ENCODE data around the gene ZNF32.
"Not testable (repeated sequence)": the region's sequence is repeated elsewhere in the genome, so short reads cannot be mapped to it uniquely, and the experiment has no call there.

Gene ZNF32

DNA sequence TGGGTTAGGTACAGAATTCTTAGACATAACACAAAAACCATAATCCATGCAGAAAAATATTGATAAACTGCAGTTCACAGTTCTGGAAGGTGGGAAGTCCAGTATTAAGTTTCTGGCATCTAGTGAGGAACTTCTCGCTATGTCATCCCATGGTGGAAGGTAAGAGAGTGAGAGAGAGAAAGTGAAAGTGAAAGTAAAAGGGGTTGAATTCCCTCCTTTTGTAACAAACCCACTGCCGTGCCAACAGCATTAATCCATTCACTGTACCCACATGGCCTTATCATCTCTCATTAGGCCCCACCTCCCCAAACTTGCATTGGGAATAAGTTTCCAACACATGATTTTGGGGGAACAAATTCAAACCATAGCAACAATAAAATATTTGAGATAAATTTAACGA, 25.3 kb downstream of the ZNF32 start:
- DNase-seq = no peak

DNA sequence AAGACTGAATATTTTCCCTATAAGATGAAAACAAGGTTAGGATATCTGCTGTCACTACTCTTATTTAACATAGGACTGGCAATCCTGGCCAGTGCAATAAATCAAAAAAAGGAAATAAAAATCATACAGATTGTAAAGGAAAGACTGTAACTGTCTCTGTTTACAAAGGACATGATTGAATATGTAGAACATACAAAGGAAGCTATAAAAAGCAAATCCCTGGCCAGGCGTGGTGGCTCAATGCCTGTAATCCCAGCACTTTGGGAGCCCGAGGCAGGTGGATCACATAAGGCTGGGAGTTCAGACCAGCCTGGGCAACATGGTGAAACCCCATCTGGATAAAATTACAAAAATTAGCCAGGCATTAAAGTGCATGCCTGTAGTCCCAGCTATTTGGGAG, 26.6 kb downstream of the ZNF32 start:
- DNase-seq = no peak

DNA sequence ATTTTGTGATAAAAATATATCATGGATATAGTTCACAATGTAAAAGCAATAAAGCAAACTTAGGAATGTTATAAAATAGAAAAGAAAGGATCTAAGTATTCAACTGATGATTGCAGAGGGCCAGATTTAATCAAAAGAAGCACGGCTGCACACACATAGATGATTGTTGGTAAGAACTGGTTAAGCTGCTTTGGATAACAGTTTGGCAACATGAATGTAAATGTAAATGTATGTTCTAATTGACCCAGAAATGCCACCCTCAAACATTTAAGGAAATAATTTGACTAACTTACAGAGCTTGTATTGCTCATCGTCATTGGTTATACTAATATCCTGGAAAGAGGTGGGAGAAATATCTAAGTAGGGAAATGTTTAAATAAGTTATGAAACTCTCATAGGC, 29.3 kb downstream of the ZNF32 start:
- no peak for DNase-seq

DNA sequence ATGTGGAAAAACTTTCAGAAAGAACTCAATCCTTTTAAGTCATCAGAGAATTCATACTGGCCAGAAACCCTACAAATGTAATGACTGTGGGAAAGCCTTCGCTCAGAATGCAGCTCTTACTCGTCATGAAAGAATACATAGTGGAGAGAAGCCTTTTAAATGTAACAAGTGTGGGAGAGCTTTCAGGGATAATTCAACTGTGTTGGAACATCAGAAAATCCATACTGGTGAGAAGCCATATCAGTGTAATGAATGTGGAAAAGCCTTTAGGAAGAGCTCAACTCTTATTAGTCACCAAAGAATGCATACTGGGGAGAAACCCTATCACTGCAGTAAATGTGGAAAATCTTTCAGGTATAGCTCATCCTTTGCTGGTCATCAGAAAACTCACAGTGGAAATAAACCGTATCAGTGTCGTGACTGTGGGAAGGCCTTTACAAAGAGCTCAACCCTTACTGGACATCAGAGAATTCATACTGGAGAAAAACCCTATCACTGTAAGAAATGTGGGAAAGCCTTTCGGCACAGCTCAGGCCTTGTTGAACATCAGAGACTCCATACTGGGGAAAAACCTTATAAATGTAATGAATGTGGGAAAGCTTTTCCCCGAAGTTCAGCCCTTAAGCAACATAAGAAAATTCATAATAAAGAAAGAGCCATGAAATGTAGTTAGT, 31.8 kb downstream of the ZNF32 start:
- no peak for DNase-seq

DNA sequence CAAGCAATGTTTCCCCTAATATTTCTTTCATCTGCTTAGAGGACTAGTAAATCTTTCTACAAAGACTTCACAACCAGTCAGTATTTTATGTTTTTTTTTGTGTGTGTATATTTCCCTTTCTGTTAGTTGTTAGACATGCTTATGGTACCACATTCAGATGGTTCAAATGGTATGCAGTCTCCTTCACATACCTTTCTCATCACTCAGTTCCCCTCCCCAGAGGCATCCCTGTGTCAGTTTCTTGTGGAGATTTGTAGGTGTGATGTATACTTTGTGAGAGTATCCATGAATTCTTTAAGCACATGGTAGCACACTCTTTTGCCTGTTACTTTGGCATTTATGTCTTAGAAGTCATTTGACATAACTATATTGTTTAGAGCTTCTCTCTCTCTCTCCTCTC, 38.0 kb downstream of the ZNF32 start:
- DNase-seq = no peak

DNA sequence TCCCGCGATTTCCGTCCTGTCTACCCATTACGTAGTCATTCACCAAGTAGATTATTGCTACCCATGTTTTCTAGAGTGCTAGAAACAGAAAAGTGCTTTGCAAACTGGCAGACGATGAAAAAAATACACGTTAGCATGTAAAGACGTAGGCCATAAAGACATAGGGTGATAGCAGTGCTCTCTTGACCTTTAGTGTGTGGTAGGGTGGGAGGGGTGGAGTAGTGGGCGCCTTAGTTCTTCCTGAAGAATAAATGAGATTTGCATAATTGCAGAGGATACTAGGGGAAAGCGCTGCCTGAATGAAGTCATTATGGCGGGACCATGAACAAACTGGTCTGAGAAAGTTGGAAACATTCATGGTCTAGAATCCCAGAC, 41.5 kb downstream of the ZNF32 start:
- DNase-seq = no peak

DNA sequence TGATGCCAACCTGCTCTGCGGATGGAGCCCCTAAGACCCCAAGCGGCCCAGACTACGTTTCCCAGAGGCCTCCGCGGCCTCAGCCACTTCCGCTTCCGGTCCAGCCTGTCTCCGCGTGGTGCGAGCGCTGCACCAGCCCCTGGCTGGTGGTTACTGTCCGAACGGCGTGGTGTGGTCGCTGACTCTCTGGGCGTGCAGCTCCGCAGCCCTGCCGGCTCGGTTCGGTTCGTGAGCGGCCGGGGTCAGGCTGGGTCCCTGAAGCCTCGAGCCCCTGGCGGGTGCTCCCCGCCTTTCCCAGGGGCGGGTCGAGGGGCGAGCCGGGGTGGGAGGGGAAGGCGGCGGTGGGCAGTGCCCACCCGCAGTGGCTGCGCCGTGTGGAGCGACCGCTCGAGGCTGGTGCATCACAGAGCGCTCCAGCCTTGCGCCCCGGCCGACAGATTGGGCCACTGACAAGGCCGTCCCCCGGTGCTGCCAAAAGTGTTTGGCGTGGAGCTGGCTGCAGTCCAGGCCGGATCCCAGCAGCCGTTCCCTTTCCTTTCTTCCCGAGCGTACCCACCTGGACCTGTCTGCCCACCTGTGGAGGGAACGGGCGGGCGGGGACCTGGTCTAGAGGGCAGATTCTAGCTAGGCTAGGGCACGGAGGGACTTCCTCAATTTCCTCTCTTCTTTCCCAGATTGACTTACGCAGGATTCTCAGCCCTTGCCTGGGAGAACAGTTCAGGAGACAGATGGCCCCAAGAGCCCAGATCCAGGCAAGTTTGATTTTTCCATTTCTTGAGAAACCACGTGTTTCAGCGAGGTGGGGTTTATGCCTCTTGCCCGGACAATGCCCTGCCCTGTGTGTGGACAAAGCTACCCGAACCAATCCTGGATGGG, 42.1 kb downstream of the ZNF32 start, which contains the start of gene ZNF485:
ZNF485 (plus strand) TSS at position 116 of the 876 bp plus-strand sequence; CDS start at position 729, 613 bp downstream.
- DNase-seq = peak in 1 of 2 experiments; percentile 28

DNA sequence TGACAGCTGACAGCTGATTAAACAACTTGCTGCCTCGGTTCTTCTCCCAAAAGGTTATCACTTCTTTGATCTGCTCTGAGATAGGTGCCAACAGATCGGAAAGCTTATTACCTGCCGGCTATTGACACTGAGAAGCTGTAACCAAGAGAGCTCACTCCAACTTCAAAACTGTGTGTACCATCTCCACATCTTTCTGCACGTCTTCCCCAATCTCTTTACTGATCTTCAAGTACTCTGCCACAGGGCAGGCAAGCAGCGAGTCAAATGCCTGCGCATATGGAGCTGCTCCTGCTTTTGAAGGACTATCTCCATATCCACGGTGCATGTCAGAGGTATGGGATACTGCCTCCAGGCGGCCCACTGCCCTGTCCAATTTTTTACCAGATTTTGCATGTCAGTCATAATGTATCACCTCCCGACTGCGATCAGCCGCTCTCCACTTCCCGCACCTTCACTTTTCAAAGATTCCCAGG, 42.8 kb downstream of the ZNF32 start:
- no peak for DNase-seq

DNA sequence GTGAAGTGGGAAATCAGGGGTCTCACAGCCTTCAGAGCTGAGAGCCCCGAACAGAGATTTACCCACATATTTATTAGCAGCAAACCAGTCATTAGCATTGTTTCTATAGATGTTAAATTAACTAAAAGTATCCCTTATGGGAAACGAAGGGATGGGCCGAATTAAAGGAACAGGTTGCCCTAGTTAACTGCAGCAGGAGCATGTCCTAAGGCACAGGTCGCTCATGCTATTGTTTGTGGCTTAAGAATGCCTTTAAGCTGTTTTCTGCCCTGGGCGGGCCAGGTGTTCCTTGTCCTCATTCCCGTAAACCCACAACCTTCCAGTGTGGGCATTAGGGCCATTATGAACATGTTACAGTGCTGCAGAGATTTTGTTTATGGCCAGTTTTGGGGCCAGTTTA, 47.1 kb downstream of the ZNF32 start:
- DNase-seq = not testable (repeated sequence)

DNA sequence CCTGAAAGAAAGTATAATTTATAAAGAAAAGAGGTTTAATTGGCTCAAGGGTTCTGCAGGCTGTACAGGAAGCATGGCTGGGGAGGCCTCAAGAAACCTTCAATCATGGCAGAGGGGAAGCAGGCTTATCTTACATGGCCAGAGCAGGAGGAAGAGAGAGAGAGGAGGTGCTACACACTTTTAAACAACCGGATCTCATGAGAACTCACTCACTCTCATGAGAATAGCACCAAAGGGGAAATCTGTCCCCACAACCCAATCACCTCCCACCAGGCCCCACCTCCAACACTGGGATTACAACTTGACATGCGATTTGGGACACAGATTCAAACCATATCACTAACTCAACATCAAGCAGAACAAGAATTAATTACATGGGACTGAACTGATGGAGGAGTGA, 49.3 kb downstream of the ZNF32 start:
- DNase-seq = no peak

DNA sequence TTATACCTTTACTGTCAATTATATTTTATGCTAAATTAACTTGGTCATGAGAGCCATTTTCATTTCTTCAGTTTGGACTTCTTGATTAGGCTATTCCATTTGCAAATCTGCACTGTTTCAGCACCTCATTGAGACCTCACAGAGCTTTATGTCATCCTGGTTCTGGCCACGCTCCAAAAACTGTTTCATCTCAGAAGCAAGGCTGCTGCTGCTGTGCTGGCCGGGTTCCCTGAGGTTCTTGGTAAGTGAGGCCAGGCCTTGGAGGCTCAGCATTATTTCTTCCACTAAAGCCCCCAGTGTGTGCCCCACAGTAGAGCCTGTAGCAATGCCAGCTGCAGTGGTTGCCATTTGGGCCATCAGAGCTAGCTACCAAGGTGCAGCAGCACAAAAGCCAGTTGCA, 50.2 kb downstream of the ZNF32 start:
- peak in 1 of 2 experiments; percentile 32 for DNase-seq

DNA sequence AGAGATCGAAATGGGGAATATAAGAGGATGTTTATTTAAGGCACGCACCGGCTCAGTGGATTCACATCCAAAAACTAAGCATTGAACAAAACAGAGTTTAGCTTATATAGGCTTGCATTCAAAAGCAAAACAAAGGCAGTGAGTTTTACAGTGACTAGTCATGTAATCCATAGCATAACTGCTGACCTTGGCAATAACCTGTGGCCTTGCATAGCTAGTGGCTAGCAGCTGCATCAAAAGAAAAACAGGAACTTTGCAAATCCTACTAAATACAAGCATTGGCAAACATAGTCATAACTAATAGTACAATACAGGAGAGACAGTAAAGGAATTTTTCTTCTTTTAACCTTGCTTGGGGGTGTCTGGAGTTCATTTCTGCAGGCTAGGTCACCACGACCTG, 52.1 kb downstream of the ZNF32 start:
- DNase-seq = no peak

DNA sequence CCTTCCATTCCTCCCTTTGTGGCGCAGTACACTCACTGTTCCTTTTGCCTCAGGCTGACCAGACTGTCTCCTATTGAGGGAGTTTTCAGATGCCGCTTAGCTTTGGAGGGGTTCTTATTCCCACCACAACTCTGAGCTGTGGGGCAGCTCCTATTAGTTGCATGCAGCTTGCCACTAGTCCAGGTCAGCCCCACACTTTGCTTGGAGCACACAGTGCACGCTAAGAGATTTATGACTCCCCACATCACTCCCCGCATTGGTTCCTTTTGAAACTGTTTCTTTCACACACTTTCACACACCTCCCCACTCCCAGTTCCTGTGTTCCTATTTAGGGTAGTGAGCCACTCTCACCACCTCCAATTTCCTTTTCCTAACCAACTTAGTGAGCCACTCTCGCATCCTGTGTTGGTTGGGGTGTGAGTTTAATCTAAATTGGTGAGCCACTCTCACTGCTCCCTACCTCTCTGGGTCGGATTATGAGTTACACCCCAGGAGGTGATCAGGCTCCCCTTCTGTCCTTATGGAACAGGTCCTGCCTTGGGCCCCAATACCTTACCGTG, 52.9 kb downstream of the ZNF32 start:
- DNase-seq = no peak

DNA sequence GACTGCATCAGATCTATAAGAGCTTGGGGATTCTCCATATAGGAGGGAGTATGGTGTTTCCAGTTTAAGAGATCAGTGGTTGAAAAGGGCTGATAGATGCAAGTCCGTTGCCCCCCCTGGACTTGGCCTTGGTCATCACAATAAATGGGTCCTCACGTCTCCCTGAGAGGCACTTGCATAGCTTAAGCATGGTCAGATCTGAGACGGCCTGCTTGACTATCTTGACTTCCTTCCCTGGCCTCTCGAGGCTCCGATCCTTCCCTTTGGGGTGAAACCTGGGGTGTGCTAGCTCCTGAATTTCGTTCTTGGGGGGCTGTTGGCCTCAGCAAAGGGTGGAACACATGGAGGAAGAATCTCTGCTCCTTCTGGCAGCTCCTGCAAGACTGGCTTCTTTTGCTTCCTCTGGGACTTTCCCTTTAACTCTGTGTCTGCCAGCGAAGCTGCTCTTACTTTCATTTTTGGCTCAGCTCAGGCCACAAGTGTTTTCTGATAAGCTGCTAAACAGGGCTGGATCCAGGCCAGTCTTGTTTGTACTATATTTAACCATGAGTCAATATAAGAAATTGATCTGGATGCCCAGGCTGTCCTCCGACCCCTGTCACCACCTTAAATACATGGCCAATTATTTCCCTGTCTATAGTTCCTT, 53.6 kb downstream of the ZNF32 start:
- no peak for DNase-seq
